ENCODE measurements around the gene TEX35. TPM values are rescaled to one million over a fixed set of nuclear protein-coding genes. Genes with fewer than 3 reads are reported as not detected.
A peak's percentile ranks its signal among the peaks of the same experiment; 100 is the strongest.

Gene TEX35
- polyA plus RNA-seq, 1 donor (not counting 4 experiments of a cell fraction or from before 2014, with no cell fraction given), result 0.18 TPM

GRCh38 chr1:178510155-178510554 lies 2.8 kb upstream of the TEX35 start:
- H3K4me1 ChIP-seq (ENCODE audit: control insufficient read depth, extremely low read depth, insufficient read depth, low read length), result peaks cover 19% of the 10 kb centered on the region
- H2AFZ ChIP-seq (ENCODE audit: control insufficient read depth, low read length), result no peak overlapping the region
- H4K20me1 ChIP-seq (ENCODE audit: control insufficient read depth, extremely low read depth, insufficient read depth, low read length), result no peaks in the 10 kb centered on the region
- TF ChIP-seq EZH2 (IDR thresholded peaks at IDR 0.05; ENCODE audit: low read length) (no peak), CTCF (optimal IDR thresholded peaks at IDR 0.05 in 1 of 3, IDR thresholded peaks at IDR 0.05 in 1 of 3, conservative IDR thresholded peaks at IDR 0.05 in 1 of 3; ENCODE audit: extremely low read depth in 1 of 3, insufficient read depth in 2 of 3, low read length in 3 of 3) (no peak)
- no peaks in the 10 kb centered on the region for H3K27me3 ChIP-seq (ENCODE audit: control insufficient read depth, extremely low read depth, insufficient read depth, low read length)
- peaks cover 3% of the 10 kb centered on the region for H3K9me1 ChIP-seq (ENCODE audit: control insufficient read depth, extremely low read depth, insufficient read depth, low read length)
- no peak overlapping the region for H3K27ac ChIP-seq (ENCODE audit: control insufficient read depth, insufficient read depth, low read length)
- H3K36me3 ChIP-seq (ENCODE audit: control insufficient read depth in 2 of 2, extremely low read depth in 1 of 2, insufficient read depth in 2 of 2, low read length in 2 of 2), result no peaks in the 10 kb centered on the region
- H3K9ac ChIP-seq (ENCODE audit: control insufficient read depth, extremely low read depth, insufficient read depth, low read length), result no peak overlapping the region
- DNase-seq (ENCODE audit: low read depth, low spot score) (no peak), FAIRE-seq (no peak)
- no peaks in the 10 kb centered on the region for H3K79me2 ChIP-seq (ENCODE audit: control insufficient read depth, insufficient read depth, low read length)
- H3K9me3 ChIP-seq (ENCODE audit: control insufficient read depth, low read depth, low read length), result no peaks in the 10 kb centered on the region
- no peak overlapping the region for H3K4me3 ChIP-seq (ENCODE audit: control insufficient read depth in 2 of 3, extremely low read depth in 1 of 3, insufficient read depth in 2 of 3, low read depth in 1 of 3, low read length in 3 of 3)
- dilution Hi-C loops (cut with MboI; ENCODE audit: extremely low pct_ligation_motif_present, low sequenced_read_pairs), result no loop called here
- H3K4me2 ChIP-seq (ENCODE audit: control insufficient read depth, extremely low read depth, insufficient read depth, low read depth, low read length), result no peak overlapping the region

GRCh38 chr1:178513278-178513983 lies 522 bp downstream of the TEX35 start:
- Histone ChIP-seq H3K4me1 (ENCODE audit: control insufficient read depth, extremely low read depth, insufficient read depth, low read length) (peaks cover 7% of the 10 kb centered on the region), H3K27ac (ENCODE audit: control insufficient read depth, insufficient read depth, low read length) (no peak overlapping the region), H3K79me2 (ENCODE audit: control insufficient read depth, insufficient read depth, low read length) (no peaks in the 10 kb centered on the region), H3K9me1 (ENCODE audit: control insufficient read depth, extremely low read depth, insufficient read depth, low read length) (no peaks in the 10 kb centered on the region), H3K9ac (ENCODE audit: control insufficient read depth, extremely low read depth, insufficient read depth, low read length) (no peak overlapping the region), H3K9me3 (ENCODE audit: control insufficient read depth, low read depth, low read length) (no peaks in the 10 kb centered on the region), H3K4me3 (ENCODE audit: control insufficient read depth in 2 of 3, extremely low read depth in 1 of 3, insufficient read depth in 2 of 3, low read depth in 1 of 3, low read length in 3 of 3) (no peak overlapping the region), H2AFZ (ENCODE audit: control insufficient read depth, low read length) (peak overlapping the region; percentile 30), H4K20me1 (ENCODE audit: control insufficient read depth, extremely low read depth, insufficient read depth, low read length) (no peaks in the 10 kb centered on the region), H3K27me3 (ENCODE audit: control insufficient read depth, extremely low read depth, insufficient read depth, low read length) (no peaks in the 10 kb centered on the region), H3K36me3 (ENCODE audit: control insufficient read depth in 2 of 2, extremely low read depth in 1 of 2, insufficient read depth in 2 of 2, low read length in 2 of 2) (no peaks in the 10 kb centered on the region), H3K4me2 (ENCODE audit: control insufficient read depth, extremely low read depth, insufficient read depth, low read depth, low read length) (no peak overlapping the region)
- DNase-seq (ENCODE audit: low read depth, low spot score) (no peak), FAIRE-seq (peak; percentile 87)
- dilution Hi-C loops (cut with MboI; ENCODE audit: extremely low pct_ligation_motif_present, low sequenced_read_pairs), result no loop called here
- TF ChIP-seq EZH2 (IDR thresholded peaks at IDR 0.05; ENCODE audit: low read length) (no peak), CTCF (optimal IDR thresholded peaks at IDR 0.05 in 1 of 3, IDR thresholded peaks at IDR 0.05 in 1 of 3, conservative IDR thresholded peaks at IDR 0.05 in 1 of 3; ENCODE audit: extremely low read depth in 1 of 3, insufficient read depth in 2 of 3, low read length in 3 of 3) (peak in 1 of 3 experiments; percentile 49)
